Glutamatergic neuron (in vitro differentiated cells): ENCODE measurements around the gene HEPH. TPM values are rescaled to one million over a fixed set of nuclear protein-coding genes. Genes with fewer than 3 reads are reported as not detected.

Experiments
- DNase-seq: peaks from one replicate; pipeline ENCODE4 v3.0.0; 2022
- H3K27ac Mint-ChIP-seq: one replicate; pipeline ENCODE4 v1.8.0; 2020; ENCODE audit warnings: mild to moderate bottlenecking, mixed read lengths, inconsistent platforms; ENCODE audit not compliant: unreplicated experiment
- H3K27me3 Mint-ChIP-seq: one replicate; pipeline ENCODE4 v1.8.0; 2020; ENCODE audit warnings: mild to moderate bottlenecking, moderate library complexity, mixed read lengths, inconsistent platforms; ENCODE audit not compliant: unreplicated experiment
- H3K36me3 Mint-ChIP-seq: one replicate; pipeline ENCODE4 v1.8.0; 2020; ENCODE audit warnings: mild to moderate bottlenecking, mixed read lengths, inconsistent platforms; ENCODE audit not compliant: unreplicated experiment
- H3K4me1 Mint-ChIP-seq: one replicate; pipeline ENCODE4 v1.8.0; 2020; ENCODE audit warnings: mild to moderate bottlenecking, low read depth, mixed read lengths, inconsistent platforms; ENCODE audit not compliant: unreplicated experiment
- H3K4me3 Mint-ChIP-seq: one replicate; pipeline ENCODE4 v1.8.0; 2020; ENCODE audit warnings: mild to moderate bottlenecking, mixed read lengths, inconsistent platforms; ENCODE audit not compliant: unreplicated experiment
- H3K9me3 Mint-ChIP-seq: one replicate; pipeline ENCODE4 v1.8.0; 2020; ENCODE audit warnings: mild to moderate bottlenecking, moderate library complexity, mixed read lengths, inconsistent platforms; ENCODE audit not compliant: unreplicated experiment
- total RNA-seq: library from RNA; stranded (reverse); fragmentation: NEBNext Ultra II Directional; extraction: Animal tissue kit (Norgen Biotek cat#: 25700); gene quantifications from one replicate; pipeline ENCODE4 v1.2.1, GENCODE V29; 2021; ENCODE audit not compliant: unreplicated experiment
- TF ChIP-seq, protein P1 (sequence below): fragments of 200-600 bp; sonication (generic); IDR thresholded peaks from one replicate; pipeline ENCODE4 v1.5.0; 2021; ENCODE audit not compliant: partially characterized antibody, unreplicated experiment

The HEPH gene
- total RNA-seq, 1 donor from 2014 or later, result 2.2 TPM

DNA sequence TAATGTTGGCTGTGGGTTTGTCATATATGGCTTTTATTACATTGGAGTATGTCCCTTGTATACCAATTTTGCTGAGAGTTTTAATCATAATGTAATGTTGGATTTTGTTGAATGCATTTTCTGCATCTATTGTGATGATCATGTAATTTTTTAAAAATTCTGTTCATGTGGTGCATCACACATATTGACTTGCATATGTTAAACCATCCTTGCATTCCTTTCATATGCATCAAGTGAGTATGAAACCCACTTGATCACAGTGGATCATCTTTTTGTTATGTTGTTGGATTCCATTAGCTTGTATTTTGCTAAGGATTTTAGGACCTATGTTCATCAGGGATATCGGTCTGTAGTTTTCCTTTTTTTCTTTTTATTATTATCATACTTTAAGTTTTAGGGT is 12.1 kb downstream of the HEPH start:
- H3K36me3 Mint-ChIP-seq, result no peaks in the 10 kb centered on the region
- no peak overlapping the region for H3K4me3 Mint-ChIP-seq
- DNase-seq, result no peak
- no peak overlapping the region for H3K27ac Mint-ChIP-seq
- no peaks in the 10 kb centered on the region for H3K9me3 Mint-ChIP-seq
- no peaks in the 10 kb centered on the region for H3K4me1 Mint-ChIP-seq
- no peaks in the 10 kb centered on the region for H3K27me3 Mint-ChIP-seq
- TF ChIP-seq, protein P1, sequence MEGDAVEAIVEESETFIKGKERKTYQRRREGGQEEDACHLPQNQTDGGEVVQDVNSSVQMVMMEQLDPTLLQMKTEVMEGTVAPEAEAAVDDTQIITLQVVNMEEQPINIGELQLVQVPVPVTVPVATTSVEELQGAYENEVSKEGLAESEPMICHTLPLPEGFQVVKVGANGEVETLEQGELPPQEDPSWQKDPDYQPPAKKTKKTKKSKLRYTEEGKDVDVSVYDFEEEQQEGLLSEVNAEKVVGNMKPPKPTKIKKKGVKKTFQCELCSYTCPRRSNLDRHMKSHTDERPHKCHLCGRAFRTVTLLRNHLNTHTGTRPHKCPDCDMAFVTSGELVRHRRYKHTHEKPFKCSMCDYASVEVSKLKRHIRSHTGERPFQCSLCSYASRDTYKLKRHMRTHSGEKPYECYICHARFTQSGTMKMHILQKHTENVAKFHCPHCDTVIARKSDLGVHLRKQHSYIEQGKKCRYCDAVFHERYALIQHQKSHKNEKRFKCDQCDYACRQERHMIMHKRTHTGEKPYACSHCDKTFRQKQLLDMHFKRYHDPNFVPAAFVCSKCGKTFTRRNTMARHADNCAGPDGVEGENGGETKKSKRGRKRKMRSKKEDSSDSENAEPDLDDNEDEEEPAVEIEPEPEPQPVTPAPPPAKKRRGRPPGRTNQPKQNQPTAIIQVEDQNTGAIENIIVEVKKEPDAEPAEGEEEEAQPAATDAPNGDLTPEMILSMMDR, result no peak

DNA sequence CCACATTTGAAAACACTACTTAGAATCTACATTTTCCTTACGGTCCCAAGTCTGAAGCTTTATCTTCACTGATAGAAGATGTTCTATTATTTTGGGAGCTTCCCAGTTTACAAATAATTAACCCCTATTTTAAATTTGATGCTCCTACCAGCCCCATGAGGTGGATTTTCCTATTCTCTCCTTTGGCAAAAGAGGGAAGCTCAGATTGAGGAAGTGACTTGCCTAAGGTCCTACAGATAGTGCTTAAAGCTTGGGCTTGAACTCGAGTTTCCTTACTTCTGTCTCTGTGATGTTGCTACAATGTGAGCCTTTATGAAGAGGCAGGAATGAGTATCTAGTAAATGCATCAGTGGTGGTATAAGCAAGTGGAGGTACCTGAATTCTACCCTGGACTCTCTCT is 27.5 kb downstream of the HEPH start:
- H3K9me3 Mint-ChIP-seq, result no peaks in the 10 kb centered on the region
- H3K27ac Mint-ChIP-seq, result no peak overlapping the region
- no peaks in the 10 kb centered on the region for H3K36me3 Mint-ChIP-seq
- H3K4me1 Mint-ChIP-seq, result no peaks in the 10 kb centered on the region
- DNase-seq, result no peak
- no peaks in the 10 kb centered on the region for H3K27me3 Mint-ChIP-seq
- TF ChIP-seq, protein P1, result no peak
- H3K4me3 Mint-ChIP-seq, result no peak overlapping the region

DNA sequence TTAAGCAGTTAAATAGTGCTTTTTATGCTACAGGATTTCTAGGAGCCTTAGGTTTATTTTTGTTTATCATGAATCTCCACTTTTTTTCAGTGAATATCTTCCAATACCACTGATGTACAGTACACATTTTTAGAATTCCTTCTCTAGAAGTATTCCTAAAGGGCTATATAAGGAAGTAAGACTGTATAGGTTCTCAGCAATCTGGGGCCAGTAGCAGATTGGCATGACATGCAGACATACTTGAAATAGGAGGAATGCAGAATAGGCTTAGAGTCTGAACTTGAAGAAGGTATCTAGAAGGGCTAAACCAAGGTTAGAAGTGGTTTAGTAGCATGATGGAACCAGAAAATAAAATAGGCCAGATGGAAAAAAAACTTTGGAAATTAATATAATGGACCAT is 29.8 kb downstream of the HEPH start:
- Mint-ChIP-seq H3K4me1 (no peaks in the 10 kb centered on the region), H3K9me3 (no peaks in the 10 kb centered on the region), H3K36me3 (no peaks in the 10 kb centered on the region), H3K27ac (no peak overlapping the region), H3K4me3 (no peak overlapping the region), H3K27me3 (no peaks in the 10 kb centered on the region)
- DNase-seq, result no peak
- TF ChIP-seq, protein P1, result no peak

DNA sequence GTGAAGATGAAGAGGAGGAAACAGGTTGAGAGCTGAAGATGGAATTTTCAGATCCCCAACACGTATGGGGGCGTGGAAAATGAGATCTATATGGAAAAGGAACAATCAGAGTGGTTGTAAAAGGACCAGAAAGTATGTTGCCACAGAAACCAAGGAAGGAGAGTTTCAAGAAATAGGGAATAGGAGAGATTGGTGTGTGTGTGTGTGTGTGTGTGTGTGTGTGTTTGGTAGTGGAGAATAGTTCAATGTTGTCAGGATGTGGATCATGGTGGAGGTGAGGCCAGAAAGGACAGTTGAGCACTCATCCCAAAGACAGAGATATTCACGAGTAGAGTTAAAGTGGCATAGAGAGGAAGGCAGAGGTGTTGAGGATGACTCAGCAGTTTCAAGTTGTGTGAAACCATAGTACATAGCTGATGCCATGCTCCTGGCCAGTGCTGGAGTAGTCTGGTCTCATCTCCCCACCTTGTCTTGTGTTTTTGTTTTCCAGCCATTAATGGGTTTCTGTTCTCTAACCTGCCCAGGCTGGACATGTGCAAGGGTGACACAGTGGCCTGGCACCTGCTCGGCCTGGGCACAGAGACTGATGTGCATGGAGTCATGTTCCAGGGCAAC is 36.1 kb downstream of the HEPH start:
- no peak overlapping the region for H3K27ac Mint-ChIP-seq
- H3K9me3 Mint-ChIP-seq, result no peaks in the 10 kb centered on the region
- TF ChIP-seq, protein P1, result no peak
- peaks cover 2% of the 10 kb centered on the region for H3K27me3 Mint-ChIP-seq
- no peaks in the 10 kb centered on the region for H3K4me1 Mint-ChIP-seq
- H3K4me3 Mint-ChIP-seq, result no peak overlapping the region
- no peak for DNase-seq
- H3K36me3 Mint-ChIP-seq, result no peaks in the 10 kb centered on the region

DNA sequence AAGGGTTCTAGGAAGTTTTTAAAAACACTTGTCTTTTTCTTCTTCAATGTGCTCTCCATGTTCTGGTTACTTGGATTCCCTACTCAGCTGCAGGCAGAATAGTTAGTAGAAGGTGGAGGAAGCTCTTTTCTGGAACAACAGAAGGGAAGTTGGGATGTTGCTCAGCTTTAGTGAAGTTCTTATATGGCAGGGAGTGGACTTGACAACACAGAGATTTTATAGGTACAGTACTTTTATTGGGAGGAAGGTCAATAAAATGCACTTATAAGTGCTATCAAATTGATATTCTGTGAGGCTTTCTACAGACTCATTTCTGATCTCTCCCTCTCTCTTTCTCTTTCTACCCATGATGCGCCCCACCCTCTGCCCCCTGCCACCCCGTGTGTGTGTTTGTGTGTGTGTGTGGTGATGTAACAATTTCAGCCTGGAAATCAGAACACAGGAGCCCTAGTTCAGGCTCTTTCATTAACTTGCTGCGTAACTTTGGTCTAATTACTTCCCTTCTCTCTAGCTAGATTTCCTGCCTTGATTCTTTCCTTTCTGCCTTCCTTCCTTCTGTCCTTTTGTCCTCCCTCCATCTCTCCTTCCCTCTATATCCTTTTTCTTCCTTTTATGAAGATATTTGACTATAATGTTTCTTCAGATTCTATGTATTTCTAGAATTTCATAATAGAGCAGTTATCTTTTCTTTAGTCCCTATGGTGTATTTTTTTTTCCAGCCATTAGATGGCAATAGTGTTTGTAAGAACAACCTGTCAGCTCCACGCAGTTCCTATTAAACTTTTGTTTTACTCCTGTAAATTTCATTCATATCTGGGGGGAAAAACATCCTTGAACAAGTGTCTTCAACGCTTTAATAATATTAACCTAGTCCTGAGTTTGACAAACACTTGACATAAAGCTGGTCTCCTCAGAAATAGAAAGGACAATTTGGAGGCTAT is 37.1 kb downstream of the HEPH start:
- DNase-seq, result no peak
- Mint-ChIP-seq H3K27ac (no peak overlapping the region), H3K27me3 (peaks cover 2% of the 10 kb centered on the region), H3K36me3 (no peaks in the 10 kb centered on the region), H3K4me3 (no peak overlapping the region), H3K4me1 (no peaks in the 10 kb centered on the region), H3K9me3 (no peaks in the 10 kb centered on the region)
- TF ChIP-seq, protein P1, result no peak
